A549 (cell line): ENCODE measurements around the gene FOXR1. TPM values are rescaled to one million over a fixed set of nuclear protein-coding genes. Genes with fewer than 3 reads are reported as not detected.

ENCODE experiments used
- ATAC-seq, 2 experiments: fragments of 200-7000 bp in 1 of 2; fragments of >200 bp in 1 of 2; cut with Nextera tagmentation in 1 of 2; cut with Tn5 transposase in 1 of 2; 3 replicates each; pipeline versions ENCODE4 v1.8.0 to v1.9.1; 2018 to 2020; ENCODE audit warnings: mild to moderate bottlenecking in 1 of 2, moderate library complexity in 1 of 2
- CTCF ChIA-PET: fragments of 300-600 bp; sonication (Branson Sonifier 250); formaldehyde crosslinking; extraction: SDS; loops from one replicate; lab custom pipeline; 2021; ENCODE audit warnings: antibody characterized with exemption, inconsistent platforms; lab: Yijun Ruan, JAX
- POLR2A ChIA-PET: fragments of 350-600 bp; formaldehyde crosslinking; extraction: SDS; loops from one replicate; lab custom pipeline; 2021; ENCODE audit warnings: antibody characterized with exemption, inconsistent platforms; lab: Yijun Ruan, JAX
- DNase-seq, 2 experiments: peaks; one replicate each; pipeline versions ENCODE4 v3.0.0 to v3.0.0-alpha.2; 2011 to 2016; ENCODE audit warnings: low read depth in 1 of 2, low spot score in 1 of 2
- FAIRE-seq: peaks from 2 replicates; lab custom pipeline; 2011; peaks lifted over from hg19 to GRCh38; lab: Jason Lieb, UNC
- H3K27ac ChIP-seq, 2 experiments: fragments of >200 bp; sonication (Bioruptor Twin); formaldehyde crosslinking; 3 replicates each; pipeline ENCODE4 v1.5.1; 2016 to 2017
- H3K4me1 ChIP-seq: fragments of >200 bp; sonication (Bioruptor Twin); formaldehyde crosslinking; 3 replicates; pipeline ENCODE4 v1.6.1; 2016
- H3K4me2 ChIP-seq: fragments of >200 bp; sonication (Bioruptor Twin); formaldehyde crosslinking; 3 replicates; pipeline ENCODE4 v1.6.1; 2016
- H3K4me3 ChIP-seq: fragments of >200 bp; sonication (Bioruptor Twin); formaldehyde crosslinking; 3 replicates; pipeline ENCODE4 v1.5.1; 2016
- H3K9me3 ChIP-seq: fragments of >200 bp; sonication (Bioruptor Twin); formaldehyde crosslinking; 3 replicates; pipeline ENCODE4 v1.6.1; 2016
- CBX2 ChIP-seq: fragments of 200-600 bp; sonication (generic); IDR thresholded peaks from 2 replicates; pipeline ENCODE4 v1.6.1; 2016; ENCODE audit warnings: low read depth, mild to moderate bottlenecking, borderline replicate concordance
- CBX8 ChIP-seq: fragments of 200-600 bp; sonication (generic); IDR thresholded peaks from 2 replicates; pipeline ENCODE4 v1.6.1; 2016
- CEBPB ChIP-seq, 2 experiments: fragments of >200 bp in 1 of 2; sonication (Bioruptor Twin) in 1 of 2; formaldehyde crosslinking in 1 of 2; IDR thresholded peaks; 2 replicates each; pipeline ENCODE4 v1.6.1; 2012 to 2016
- EHF ChIP-seq: fragments of 250-450 bp; sonication (Bioruptor Pico); IDR thresholded peaks from 2 replicates; pipeline ENCODE4 v1.5.0; 2020; ENCODE audit warnings: mild to moderate bottlenecking
- EHMT2 ChIP-seq: fragments of 200-600 bp; sonication (generic); IDR thresholded peaks from 2 replicates; pipeline ENCODE4 v1.6.1; 2016; ENCODE audit warnings: antibody characterized with exemption, low read depth, mild to moderate bottlenecking, moderate library complexity
- EP300 ChIP-seq, 2 experiments: fragments of >200 bp; sonication (Bioruptor Twin); formaldehyde crosslinking; IDR thresholded peaks; 2 replicates in 1 of 2; 3 replicates in 1 of 2; pipeline ENCODE4 v1.6.1; 2016 to 2017
- ESRRA ChIP-seq: fragments of 150-350 bp; IDR thresholded peaks from 2 replicates; pipeline ENCODE4 v1.6.1; 2014; ENCODE audit warnings: mild to moderate bottlenecking, low read length, borderline replicate concordance
- FOSB ChIP-seq: fragments of 250-450 bp; sonication (Bioruptor Pico); IDR thresholded peaks from 2 replicates; pipeline ENCODE4 v1.5.0; 2020; ENCODE audit warnings: mild to moderate bottlenecking, moderate library complexity
- FOXS1 ChIP-seq: fragments of 250-450 bp; sonication (Bioruptor Pico); IDR thresholded peaks from 2 replicates; pipeline ENCODE4 v1.5.0; 2020; ENCODE audit warnings: mild to moderate bottlenecking, moderate library complexity
- GATA3 ChIP-seq: IDR thresholded peaks from 2 replicates; pipeline ENCODE4 v1.6.1; 2012; ENCODE audit warnings: borderline replicate concordance
- HMGXB4 ChIP-seq: fragments of 250-450 bp; sonication (Bioruptor Pico); IDR thresholded peaks from 2 replicates; pipeline ENCODE4 v1.5.0; 2021; ENCODE audit warnings: mild to moderate bottlenecking, moderate library complexity, borderline replicate concordance
- HOXA7 ChIP-seq: fragments of 250-450 bp; sonication (Bioruptor Pico); IDR thresholded peaks from 2 replicates; pipeline ENCODE4 v1.5.0; 2020; ENCODE audit warnings: mild to moderate bottlenecking, moderate library complexity
- HOXB13 ChIP-seq: fragments of 250-450 bp; sonication (Bioruptor Pico); IDR thresholded peaks from 2 replicates; pipeline ENCODE4 v1.5.0; 2020; ENCODE audit warnings: low read depth, mild to moderate bottlenecking, moderate library complexity
- JUN ChIP-seq, 2 experiments: fragments of >200 bp; sonication (Bioruptor Twin); formaldehyde crosslinking; IDR thresholded peaks; 2 replicates in 1 of 2; 3 replicates in 1 of 2; pipeline ENCODE4 v1.6.1; 2016 to 2017
- JUNB ChIP-seq: fragments of >200 bp; sonication (Bioruptor Twin); formaldehyde crosslinking; IDR thresholded peaks from 2 replicates; pipeline ENCODE4 v1.6.1; 2016
- KDM1A ChIP-seq: fragments of 200-600 bp; sonication (generic); IDR thresholded peaks from 2 replicates; pipeline ENCODE4 v1.6.1; 2016; ENCODE audit warnings: low read depth, mild to moderate bottlenecking
- MAFK ChIP-seq: fragments of 450-650 bp; IDR thresholded peaks from 2 replicates; pipeline ENCODE4 v1.6.1; 2014; ENCODE audit not compliant: partially characterized antibody
- MAZ ChIP-seq: fragments of 150-350 bp; IDR thresholded peaks from 2 replicates; pipeline ENCODE4 v1.6.1; 2014; ENCODE audit warnings: antibody characterized with exemption, low read depth, low read length, borderline replicate concordance
- MYC ChIP-seq: IDR thresholded peaks from 2 replicates; pipeline ENCODE4 v1.6.1; 2012; ENCODE audit warnings: mild to moderate bottlenecking, inconsistent platforms, low read length, improper control_type of control experiment, borderline replicate concordance
- NPAS2 ChIP-seq: fragments of 250-450 bp; sonication (Bioruptor Pico); IDR thresholded peaks from 2 replicates; pipeline ENCODE4 v1.8.0; 2022; ENCODE audit warnings: mild to moderate bottlenecking, moderate library complexity, borderline replicate concordance
- PHF8 ChIP-seq: fragments of 200-600 bp; sonication (generic); IDR thresholded peaks from 2 replicates; pipeline ENCODE4 v1.6.1; 2016; ENCODE audit warnings: low read depth, mild to moderate bottlenecking, antibody characterized with exemption, moderate library complexity, borderline replicate concordance
- POLR2A ChIP-seq: IDR thresholded peaks from 2 replicates; pipeline ENCODE4 v1.6.1; 2012; ENCODE audit warnings: mild to moderate bottlenecking, low read length
- RCOR1 ChIP-seq: fragments of 150-350 bp; IDR thresholded peaks from 2 replicates; pipeline ENCODE4 v1.6.1; 2014; ENCODE audit warnings: antibody characterized with exemption, low read length, low read depth
- RNF2 ChIP-seq: fragments of 200-600 bp; sonication (generic); IDR thresholded peaks from 2 replicates; pipeline ENCODE4 v1.6.1; 2016; ENCODE audit warnings: low read depth, mild to moderate bottlenecking, antibody characterized with exemption, moderate library complexity, borderline replicate concordance
- TFCP2L1 ChIP-seq: fragments of 250-450 bp; sonication (Bioruptor Pico); IDR thresholded peaks from 2 replicates; pipeline ENCODE4 v1.5.0; 2021; ENCODE audit warnings: mild to moderate bottlenecking
- USF2 ChIP-seq: fragments of 450-650 bp; IDR thresholded peaks from 2 replicates; pipeline ENCODE4 v1.6.1; 2014; ENCODE audit warnings: antibody characterized with exemption
- ZFP36 ChIP-seq: fragments of 450-650 bp; IDR thresholded peaks from 2 replicates; pipeline ENCODE4 v1.6.1; 2014; ENCODE audit warnings: borderline replicate concordance; ENCODE audit not compliant: partially characterized antibody
- ZNF302 ChIP-seq: fragments of 250-450 bp; sonication (Bioruptor Pico); IDR thresholded peaks from 2 replicates; pipeline ENCODE4 v1.9.0; 2021; ENCODE audit warnings: inconsistent platforms, mild to moderate bottlenecking, moderate library complexity
- ZSCAN20 ChIP-seq: fragments of 250-450 bp; sonication (Bioruptor Pico); IDR thresholded peaks from 2 replicates; pipeline ENCODE4 v1.8.0; 2022; ENCODE audit warnings: mild to moderate bottlenecking, moderate library complexity
- WGBS: methylation state at CpG from one replicate; pipeline ENCODE4 v1.1.6; 2017; ENCODE audit errors: missing lambda C conversion rate; 5-methylcytosine and 5-hydroxymethylcytosine counted together
- polyA plus RNA-seq, 4 experiments: library from polyadenylated mRNA; depleted of rRNA in 3 of 4; stranded (reverse); fragments of >200 nt; fragmentation: RNase III in 1 of 4; extraction: RNeasy Plus Mini Kit Qiagen cat#74134 plus additional on column Dnase treatment in 1 of 4; gene quantifications; 2 replicates in 3 of 4; 3 replicates in 1 of 4; pipeline ENCODE4 v1.2.3, GENCODE V29; 2011 to 2017
- TF ChIP-seq, protein P1 (sequence below): fragments of >200 bp; sonication (Bioruptor Twin); formaldehyde crosslinking; IDR thresholded peaks from 3 replicates; pipeline ENCODE4 v1.5.1; 2016
- TF ChIP-seq, protein P2 (sequence below): fragments of 150-350 bp; IDR thresholded peaks from 2 replicates; pipeline ENCODE4 v1.6.1; 2014; ENCODE audit warnings: low read depth, mild to moderate bottlenecking, low read length
- TF ChIP-seq, protein P3 (sequence below): IDR thresholded peaks from 2 replicates; pipeline ENCODE4 v1.6.1; 2012
- TF ChIP-seq, protein P4 (sequence below): IDR thresholded peaks from 2 replicates; pipeline ENCODE4 v1.6.1; 2012
- TF ChIP-seq, protein P5 (sequence below): fragments of >200 bp; sonication (Bioruptor Twin); formaldehyde crosslinking; IDR thresholded peaks from 2 replicates; pipeline ENCODE4 v1.6.1; 2016

The FOXR1 gene
- polyA plus RNA-seq, 2 of the 4 experiments (the other 2 are of a cell fraction) = not detected

GRCh38 chr11:119018074-119018938, 46.7 kb downstream of the FOXR1 start, which contains the start of the genes RPS25 and TRAPPC4:
Gene RPS25 (minus strand): TSS chr11:119018343. CDS start chr11:119018284, 59 bp downstream.
Gene TRAPPC4 (plus strand): TSS chr11:119018766. CDS start chr11:119018796, 30 bp downstream.
- ChIA-PET POLR2A (interaction anchor here (0.7 to 1.9 kb wide), 3 partner anchors 9 to 47 kb away, joined by 3 to 10 read pairs (median 4); partner anchors contain the start of gene CENATAC), CTCF (interaction anchor here (0.8 to 1.8 kb wide), 3 partner anchors 13 to 322 kb away, joined by 3 to 6 read pairs (median 4); partner anchors contain the start of gene SLC37A4)
- ATAC-seq = peak; percentile 94 to 97
- no peak for FAIRE-seq
- Histone ChIP-seq H3K27ac (peak within 1 kb of the TSS; percentile 95 to 97), H3K4me1 (peaks cover 40% of the 10 kb centered on the region), H3K9me3 (no peaks in the 10 kb centered on the region), H3K4me3 (peak within 1 kb of the TSS; percentile 72), H3K4me2 (peak within 1 kb of the TSS; percentile 85)
- WGBS = under 1% methylated on average over 25 of the region's 63 CpGs
- DNase-seq = peak; percentile 84 to 95
- TF ChIP-seq CEBPB (IDR thresholded peaks at IDR 0.05) (no peak), HOXB13 (no peak), GATA3 (peak; percentile 17; the same call in 1 of the 2 replicates), MAFK (no peak), ZSCAN20 (CRISPR knock-in tag) (no peak), HMGXB4 (CRISPR knock-in tag) (no peak), EHF (no peak), MAZ (no peak), EP300 (IDR thresholded peaks at IDR 0.05) (no peak), POLR2A (peak; percentile 60), RCOR1 (no peak), ESRRA (no peak), USF2 (no peak), NPAS2 (CRISPR knock-in tag) (no peak), EHMT2 (no peak), HOXA7 (no peak), JUN (IDR thresholded peaks at IDR 0.05) (peak; percentile 64 to 89), CBX8 (no peak), JUNB (no peak), ZNF302 (no peak), PHF8 (peak; percentile 73; the same call in 1 of the 2 replicates), FOXS1 (CRISPR knock-in tag) (no peak), MYC (peak; percentile 80), KDM1A (no peak), RNF2 (no peak), CBX2 (no peak), ZFP36 (no peak), FOSB (no peak), TFCP2L1 (no peak)
- TF ChIP-seq, protein P1, sequence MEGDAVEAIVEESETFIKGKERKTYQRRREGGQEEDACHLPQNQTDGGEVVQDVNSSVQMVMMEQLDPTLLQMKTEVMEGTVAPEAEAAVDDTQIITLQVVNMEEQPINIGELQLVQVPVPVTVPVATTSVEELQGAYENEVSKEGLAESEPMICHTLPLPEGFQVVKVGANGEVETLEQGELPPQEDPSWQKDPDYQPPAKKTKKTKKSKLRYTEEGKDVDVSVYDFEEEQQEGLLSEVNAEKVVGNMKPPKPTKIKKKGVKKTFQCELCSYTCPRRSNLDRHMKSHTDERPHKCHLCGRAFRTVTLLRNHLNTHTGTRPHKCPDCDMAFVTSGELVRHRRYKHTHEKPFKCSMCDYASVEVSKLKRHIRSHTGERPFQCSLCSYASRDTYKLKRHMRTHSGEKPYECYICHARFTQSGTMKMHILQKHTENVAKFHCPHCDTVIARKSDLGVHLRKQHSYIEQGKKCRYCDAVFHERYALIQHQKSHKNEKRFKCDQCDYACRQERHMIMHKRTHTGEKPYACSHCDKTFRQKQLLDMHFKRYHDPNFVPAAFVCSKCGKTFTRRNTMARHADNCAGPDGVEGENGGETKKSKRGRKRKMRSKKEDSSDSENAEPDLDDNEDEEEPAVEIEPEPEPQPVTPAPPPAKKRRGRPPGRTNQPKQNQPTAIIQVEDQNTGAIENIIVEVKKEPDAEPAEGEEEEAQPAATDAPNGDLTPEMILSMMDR = no peak
- TF ChIP-seq, protein P2, sequence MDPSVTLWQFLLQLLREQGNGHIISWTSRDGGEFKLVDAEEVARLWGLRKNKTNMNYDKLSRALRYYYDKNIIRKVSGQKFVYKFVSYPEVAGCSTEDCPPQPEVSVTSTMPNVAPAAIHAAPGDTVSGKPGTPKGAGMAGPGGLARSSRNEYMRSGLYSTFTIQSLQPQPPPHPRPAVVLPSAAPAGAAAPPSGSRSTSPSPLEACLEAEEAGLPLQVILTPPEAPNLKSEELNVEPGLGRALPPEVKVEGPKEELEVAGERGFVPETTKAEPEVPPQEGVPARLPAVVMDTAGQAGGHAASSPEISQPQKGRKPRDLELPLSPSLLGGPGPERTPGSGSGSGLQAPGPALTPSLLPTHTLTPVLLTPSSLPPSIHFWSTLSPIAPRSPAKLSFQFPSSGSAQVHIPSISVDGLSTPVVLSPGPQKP = no peak
- TF ChIP-seq, protein P3, sequence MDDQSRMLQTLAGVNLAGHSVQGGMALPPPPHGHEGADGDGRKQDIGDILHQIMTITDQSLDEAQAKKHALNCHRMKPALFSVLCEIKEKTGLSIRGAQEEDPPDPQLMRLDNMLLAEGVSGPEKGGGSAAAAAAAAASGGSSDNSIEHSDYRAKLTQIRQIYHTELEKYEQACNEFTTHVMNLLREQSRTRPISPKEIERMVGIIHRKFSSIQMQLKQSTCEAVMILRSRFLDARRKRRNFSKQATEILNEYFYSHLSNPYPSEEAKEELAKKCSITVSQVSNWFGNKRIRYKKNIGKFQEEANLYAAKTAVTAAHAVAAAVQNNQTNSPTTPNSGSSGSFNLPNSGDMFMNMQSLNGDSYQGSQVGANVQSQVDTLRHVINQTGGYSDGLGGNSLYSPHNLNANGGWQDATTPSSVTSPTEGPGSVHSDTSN = no peak; the same call in 1 of the 2 replicates
- TF ChIP-seq, protein P4, sequence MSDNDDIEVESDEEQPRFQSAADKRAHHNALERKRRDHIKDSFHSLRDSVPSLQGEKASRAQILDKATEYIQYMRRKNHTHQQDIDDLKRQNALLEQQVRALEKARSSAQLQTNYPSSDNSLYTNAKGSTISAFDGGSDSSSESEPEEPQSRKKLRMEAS = peak; percentile 82
- TF ChIP-seq, protein P5, sequence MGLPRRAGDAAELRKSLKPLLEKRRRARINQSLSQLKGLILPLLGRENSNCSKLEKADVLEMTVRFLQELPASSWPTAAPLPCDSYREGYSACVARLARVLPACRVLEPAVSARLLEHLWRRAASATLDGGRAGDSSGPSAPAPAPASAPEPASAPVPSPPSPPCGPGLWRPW = no peak
